H9 (cell line): Measurements from ENCODE around the gene TBX19. TPM values are rescaled to one million over a fixed set of nuclear protein-coding genes. Genes with fewer than 3 reads are reported as not detected.

Experiments
- DNase-seq: peaks from one replicate; pipeline ENCODE4 v3.0.0-alpha.2; 2017
- H2AFZ ChIP-seq: one replicate; pipeline ENCODE4 v1.6.1; 2013; ENCODE audit warnings: mild to moderate bottlenecking, low read length, control low read depth, moderate library complexity
- H2AK5ac ChIP-seq: 2 replicates; pipeline ENCODE4 v1.6.1; 2013; ENCODE audit warnings: low read length, control low read depth, mixed read lengths; ENCODE audit not compliant: insufficient read length
- H2BK120ac ChIP-seq: one replicate; pipeline ENCODE4 v1.6.1; 2013; ENCODE audit warnings: low read depth, mild to moderate bottlenecking, low read length, control low read depth, inconsistent platforms; ENCODE audit not compliant: poor library complexity, severe bottlenecking
- H2BK12ac ChIP-seq: 2 replicates; pipeline ENCODE4 v1.6.1; 2013; ENCODE audit warnings: low read length, control low read depth, mixed read lengths, low read depth; ENCODE audit not compliant: insufficient read length
- H2BK15ac ChIP-seq: 2 replicates; pipeline ENCODE4 v1.6.1; 2013; ENCODE audit warnings: low read depth, low read length, control low read depth
- H2BK20ac ChIP-seq: one replicate; pipeline ENCODE4 v1.6.1; 2013; ENCODE audit warnings: low read depth, mild to moderate bottlenecking, low read length, control low read depth, inconsistent platforms; ENCODE audit not compliant: poor library complexity, severe bottlenecking
- H2BK5ac ChIP-seq: 2 replicates; pipeline ENCODE4 v1.6.1; 2013; ENCODE audit warnings: low read length, control low read depth, mixed read lengths; ENCODE audit not compliant: insufficient read length
- H3K14ac ChIP-seq: 2 replicates; pipeline ENCODE4 v1.6.1; 2013; ENCODE audit warnings: low read length, control low read depth; ENCODE audit not compliant: insufficient read depth
- H3K18ac ChIP-seq: 2 replicates; pipeline ENCODE4 v1.6.1; 2013; ENCODE audit warnings: low read depth, mild to moderate bottlenecking, mixed read lengths, low read length, control low read depth; ENCODE audit not compliant: insufficient read length
- H3K23ac ChIP-seq: 2 replicates; pipeline ENCODE4 v1.6.1; 2013; ENCODE audit warnings: low read length, control low read depth, mixed read lengths, low read depth; ENCODE audit not compliant: insufficient read length
- H3K23me2 ChIP-seq: 2 replicates; pipeline ENCODE4 v1.6.1; 2013; ENCODE audit warnings: low read depth, mild to moderate bottlenecking, mixed read lengths, low read length, control low read depth; ENCODE audit not compliant: insufficient read length, poor library complexity, severe bottlenecking
- H3K27ac ChIP-seq: 2 replicates; pipeline ENCODE4 v1.5.1; 2013; ENCODE audit warnings: low read length, control low read depth, mixed read lengths, low read depth; ENCODE audit not compliant: insufficient read length
- H3K27me3 ChIP-seq: 2 replicates; pipeline ENCODE4 v1.6.1; 2013; ENCODE audit warnings: low read length, control low read depth, inconsistent platforms; ENCODE audit not compliant: insufficient read depth
- H3K4ac ChIP-seq: 2 replicates; pipeline ENCODE4 v1.6.1; 2013; ENCODE audit warnings: low read depth, mild to moderate bottlenecking, control low read depth, inconsistent platforms, low read length, moderate library complexity
- H3K4me1 ChIP-seq: 2 replicates; pipeline ENCODE4 v1.6.1; 2013; ENCODE audit warnings: low read length, control low read depth, inconsistent platforms; ENCODE audit not compliant: insufficient read depth
- H3K4me2 ChIP-seq: 2 replicates; pipeline ENCODE4 v1.6.1; 2013; ENCODE audit warnings: low read length, control low read depth, mixed read lengths; ENCODE audit not compliant: insufficient read length, insufficient read depth
- H3K56ac ChIP-seq: 2 replicates; pipeline ENCODE4 v1.6.1; 2013; ENCODE audit warnings: low read depth, mild to moderate bottlenecking, mixed read lengths, low read length, control low read depth; ENCODE audit not compliant: insufficient read length
- H3K79me1 ChIP-seq: 2 replicates; pipeline ENCODE4 v1.6.1; 2013; ENCODE audit warnings: low read depth, mild to moderate bottlenecking, moderate library complexity, low read length, control low read depth, inconsistent platforms; ENCODE audit not compliant: insufficient read depth, poor library complexity, severe bottlenecking
- H3K79me2 ChIP-seq: 2 replicates; pipeline ENCODE4 v1.6.1; 2013; ENCODE audit warnings: low read length, control low read depth, inconsistent platforms; ENCODE audit not compliant: insufficient read depth
- H3K9ac ChIP-seq: 2 replicates; pipeline ENCODE4 v1.6.1; 2013; ENCODE audit warnings: low read length, control low read depth, mixed read lengths; ENCODE audit not compliant: insufficient read length; ENCODE audit errors: extremely low read depth
- H3K9me3 ChIP-seq: one replicate; pipeline ENCODE4 v1.6.1; 2013; ENCODE audit warnings: low read depth, low read length, inconsistent platforms; ENCODE audit not compliant: control insufficient read depth
- H3T11ph ChIP-seq: one replicate; pipeline ENCODE4 v1.6.1; 2013; ENCODE audit warnings: mild to moderate bottlenecking, low read length, control low read depth, inconsistent platforms
- H4K20me1 ChIP-seq: one replicate; pipeline ENCODE4 v1.6.1; 2013; ENCODE audit not compliant: control insufficient read depth, insufficient read length, insufficient read depth
- H4K5ac ChIP-seq: 2 replicates; pipeline ENCODE4 v1.6.1; 2013; ENCODE audit warnings: low read depth, mild to moderate bottlenecking, mixed read lengths, low read length, control low read depth; ENCODE audit not compliant: insufficient read length
- H4K8ac ChIP-seq: replicated peaks from 2 replicates; pipeline ENCODE4 v1.6.1; 2013; ENCODE audit warnings: low read length, control low read depth, mixed read lengths, low read depth; ENCODE audit not compliant: insufficient read length
- H4K91ac ChIP-seq: 2 replicates; pipeline ENCODE4 v1.6.1; 2013; ENCODE audit warnings: low read depth, mild to moderate bottlenecking, moderate library complexity, mixed read lengths, low read length, control low read depth; ENCODE audit not compliant: insufficient read length
- H3K27ac Mint-ChIP-seq, 3 experiments: 2 replicates in 2 of 3; 3 replicates in 1 of 3; pipeline ENCODE4 v1.8.0; 2020 to 2021; ENCODE audit warnings: mixed read lengths in 3 of 3, mild to moderate bottlenecking in 1 of 3, moderate library complexity in 1 of 3
- H3K27me3 Mint-ChIP-seq: 2 replicates; pipeline ENCODE4 v1.8.0; 2021; ENCODE audit warnings: low read depth, mild to moderate bottlenecking, moderate library complexity, mixed read lengths
- H3K36me3 Mint-ChIP-seq, 3 experiments: 2 replicates in 2 of 3; 3 replicates in 1 of 3; pipeline ENCODE4 v1.8.0; 2020 to 2021; ENCODE audit warnings: low read depth in 3 of 3, mixed read lengths in 3 of 3; ENCODE audit not compliant: insufficient read depth in 1 of 3
- H3K4me1 Mint-ChIP-seq, 2 experiments: 2 replicates each; pipeline ENCODE4 v1.8.0; 2020; ENCODE audit warnings: mixed read lengths in 2 of 2
- H3K4me3 Mint-ChIP-seq, 2 experiments: 2 replicates in 1 of 2; 3 replicates in 1 of 2; pipeline ENCODE4 v1.8.0; 2020 to 2021; ENCODE audit warnings: mild to moderate bottlenecking in 2 of 2, mixed read lengths in 2 of 2, moderate library complexity in 1 of 2
- H3K9me3 Mint-ChIP-seq, 2 experiments: 2 replicates in 1 of 2; 3 replicates in 1 of 2; pipeline ENCODE4 v1.8.0; 2020; ENCODE audit warnings: mild to moderate bottlenecking in 2 of 2, mixed read lengths in 2 of 2, moderate library complexity in 1 of 2
- WGBS: extraction: QIAGEN DNeasy Blood & Tissue Kit; methylation state at CpG from one replicate; pipeline ENCODE4 v1.1.7; 2013; ENCODE audit warnings: missing lambda C conversion rate, low lambda C conversion rate, mixed read lengths; ENCODE audit not compliant: insufficient read length; ENCODE audit errors: extremely low coverage; 5-methylcytosine and 5-hydroxymethylcytosine counted together
- total RNA-seq: library from RNA; stranded (reverse); gene quantifications from 2 replicates; pipeline ENCODE4 v1.2.1, GENCODE V29; 2021
- TF ChIP-seq, protein P1 (sequence below): fragments of 200-600 bp; sonication (generic); conservative IDR thresholded peaks from 3 replicates; pipeline ENCODE4 v1.8.0; 2021; ENCODE audit warnings: antibody characterized with exemption, mild to moderate bottlenecking

Gene TBX19
- total RNA-seq, 1 experiment from 2014 or later: 0.48 TPM

DNA sequence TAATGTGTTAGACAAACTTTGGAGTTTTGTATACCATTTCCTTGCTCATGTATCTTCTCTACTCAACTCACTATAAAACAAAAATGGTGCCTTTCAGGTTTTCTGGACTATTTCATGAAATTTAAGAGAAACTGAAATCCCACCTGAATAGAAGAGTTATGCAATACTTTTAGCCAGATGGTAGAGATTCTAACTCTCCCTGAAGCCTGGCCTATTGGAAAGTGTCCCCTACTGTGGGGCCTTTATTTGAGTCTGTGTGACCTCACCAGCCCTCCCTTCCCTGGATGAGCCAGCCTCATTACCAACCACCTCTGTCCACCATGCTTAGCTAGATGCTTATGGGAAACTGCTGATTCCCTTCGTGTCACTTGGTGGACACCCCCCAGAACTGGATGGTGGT lies 35.5 kb downstream of the TBX19 start:
- no peak overlapping the region for H3K4me3 Mint-ChIP-seq
- Histone ChIP-seq H2BK5ac (no peak overlapping the region), H3K23ac (no peak overlapping the region), H3K23me2 (no peaks in the 10 kb centered on the region), H4K20me1 (no peaks in the 10 kb centered on the region), H3K27ac (no peak overlapping the region), H3K9me3 (no peaks in the 10 kb centered on the region), H3K79me2 (no peaks in the 10 kb centered on the region), H4K5ac (no peak overlapping the region), H3K18ac (no peak overlapping the region), H3K4ac (no peak overlapping the region), H3K79me1 (no peaks in the 10 kb centered on the region), H3K14ac (no peak overlapping the region), H3K4me2 (no peak overlapping the region), H3T11ph (no peak overlapping the region), H2BK120ac (no peak overlapping the region), H2BK15ac (no peak overlapping the region), H2AFZ (no peak overlapping the region), H2BK20ac (no peak overlapping the region), H2AK5ac (no peak overlapping the region), H4K8ac (no peak overlapping the region), H3K27me3 (no peaks in the 10 kb centered on the region), H3K56ac (no peak overlapping the region), H3K9ac (no peak overlapping the region), H4K91ac (no peak overlapping the region), H2BK12ac (no peak overlapping the region), H3K4me1 (peaks cover 5% of the 10 kb centered on the region; the same call in 1 of the 2 replicates)
- no peak overlapping the region for H3K27ac Mint-ChIP-seq
- 0 out of 7 replicates have a peak, but pooled peaks cover 0 to 5% (median 0%) of the 10 kb centered on the region in 3 experiments for H3K36me3 Mint-ChIP-seq
- no peak for DNase-seq
- TF ChIP-seq, protein P1, sequence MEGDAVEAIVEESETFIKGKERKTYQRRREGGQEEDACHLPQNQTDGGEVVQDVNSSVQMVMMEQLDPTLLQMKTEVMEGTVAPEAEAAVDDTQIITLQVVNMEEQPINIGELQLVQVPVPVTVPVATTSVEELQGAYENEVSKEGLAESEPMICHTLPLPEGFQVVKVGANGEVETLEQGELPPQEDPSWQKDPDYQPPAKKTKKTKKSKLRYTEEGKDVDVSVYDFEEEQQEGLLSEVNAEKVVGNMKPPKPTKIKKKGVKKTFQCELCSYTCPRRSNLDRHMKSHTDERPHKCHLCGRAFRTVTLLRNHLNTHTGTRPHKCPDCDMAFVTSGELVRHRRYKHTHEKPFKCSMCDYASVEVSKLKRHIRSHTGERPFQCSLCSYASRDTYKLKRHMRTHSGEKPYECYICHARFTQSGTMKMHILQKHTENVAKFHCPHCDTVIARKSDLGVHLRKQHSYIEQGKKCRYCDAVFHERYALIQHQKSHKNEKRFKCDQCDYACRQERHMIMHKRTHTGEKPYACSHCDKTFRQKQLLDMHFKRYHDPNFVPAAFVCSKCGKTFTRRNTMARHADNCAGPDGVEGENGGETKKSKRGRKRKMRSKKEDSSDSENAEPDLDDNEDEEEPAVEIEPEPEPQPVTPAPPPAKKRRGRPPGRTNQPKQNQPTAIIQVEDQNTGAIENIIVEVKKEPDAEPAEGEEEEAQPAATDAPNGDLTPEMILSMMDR: no peak
- no peaks in the 10 kb centered on the region for H3K27me3 Mint-ChIP-seq
- H3K9me3 Mint-ChIP-seq: no peaks in the 10 kb centered on the region
- peaks cover 17 to 18% of the 10 kb centered on the region in 2 experiments for H3K4me1 Mint-ChIP-seq
- WGBS: no CpG with 5 or more reads among the region's 1 CpG
